Measurements from ENCODE around the gene FPR2.

Gene FPR2

GRCh38 chr19:51781999-51782398, 21.0 kb downstream of the FPR2 start:
- no peak for DNase-seq (ENCODE audit: low read depth in 2 of 2)

GRCh38 chr19:51783372-51783771, 22.4 kb downstream of the FPR2 start:
- DNase-seq (ENCODE audit: low read depth in 2 of 2): no peak

- no peak for DNase-seq (ENCODE audit: low read depth in 2 of 2)
Observed at GRCh38 chr19:51784109-51784785, 23.3 kb downstream of the FPR2 start.

DNA sequence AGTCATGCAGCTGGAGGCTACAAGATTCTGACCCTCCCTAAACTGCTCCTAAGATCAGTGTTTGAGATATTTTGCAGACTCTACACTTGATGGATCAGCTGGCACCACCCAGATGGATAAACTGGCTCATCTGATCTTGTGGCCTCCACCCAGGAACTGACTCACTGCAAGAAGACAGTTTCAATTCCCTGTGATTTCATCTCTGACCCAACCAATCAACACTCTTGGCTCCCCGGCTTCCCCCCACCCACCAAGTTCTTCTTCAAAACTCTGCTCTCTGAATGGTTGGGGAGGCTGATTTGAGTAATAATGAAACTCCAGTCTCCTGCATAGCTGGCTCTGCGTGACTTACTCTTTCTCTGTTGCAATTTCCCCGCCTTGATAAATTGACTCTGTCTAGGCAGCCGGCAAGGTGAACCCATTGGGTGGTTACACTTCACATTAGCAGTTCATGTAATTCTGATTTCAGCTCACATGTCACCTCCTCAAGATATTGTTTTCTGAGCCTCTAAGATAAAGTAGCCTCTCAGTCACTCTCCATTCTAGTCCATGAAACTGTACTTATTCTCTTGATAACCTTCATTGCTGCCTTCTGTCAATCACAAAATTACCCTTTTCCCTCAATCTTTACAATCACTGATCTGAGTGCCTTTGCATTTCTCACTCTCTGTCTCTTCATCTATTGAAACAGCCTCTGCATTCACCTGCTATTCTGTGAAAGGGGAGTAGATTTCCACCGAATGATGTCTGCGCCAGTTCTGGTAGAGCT, 24.1 kb downstream of the FPR2 start:
- DNase-seq (ENCODE audit: low read depth in 2 of 2): peak; percentile 33 to 34

DNA sequence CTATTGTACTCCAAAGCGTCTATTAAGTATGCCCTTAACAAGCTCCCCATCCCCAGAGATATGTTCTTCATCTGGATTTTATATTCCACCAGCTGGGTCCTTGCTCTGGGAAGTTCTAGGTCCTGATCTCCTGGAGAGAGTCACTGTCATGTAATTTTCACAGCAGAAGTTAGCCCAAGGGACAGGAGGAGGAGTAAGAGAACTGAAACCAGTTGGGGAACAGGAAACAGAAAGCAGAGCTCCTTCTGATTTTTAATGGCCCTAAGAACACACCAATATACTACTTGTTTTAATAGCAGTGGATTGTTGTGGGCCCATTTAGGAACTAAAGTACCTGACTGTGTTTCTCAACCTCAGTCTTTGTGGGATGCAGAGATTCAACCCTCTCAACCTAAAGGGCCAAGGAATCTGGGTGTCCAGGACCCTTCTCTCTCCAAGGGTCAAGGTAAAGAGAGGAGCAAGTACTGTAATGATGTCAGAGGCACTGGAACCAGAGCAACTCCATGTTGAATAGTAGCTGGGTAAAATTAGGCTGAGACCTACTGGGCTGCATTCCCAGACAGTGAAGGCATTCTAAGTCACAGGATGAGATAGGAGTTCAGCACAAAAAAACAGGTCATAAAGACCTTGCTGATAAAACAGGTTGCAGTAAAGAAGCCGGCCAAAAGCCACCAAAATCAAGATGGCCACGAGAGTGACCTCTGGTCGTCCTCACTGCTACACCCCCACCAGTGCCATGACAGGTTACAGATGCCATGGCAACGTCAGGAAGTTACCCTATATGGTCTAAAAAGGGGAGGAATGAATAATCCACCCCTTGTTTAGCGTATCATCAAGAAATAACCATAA, 25.9 kb downstream of the FPR2 start:
- DNase-seq (ENCODE audit: low read depth in 2 of 2): no peak

DNA sequence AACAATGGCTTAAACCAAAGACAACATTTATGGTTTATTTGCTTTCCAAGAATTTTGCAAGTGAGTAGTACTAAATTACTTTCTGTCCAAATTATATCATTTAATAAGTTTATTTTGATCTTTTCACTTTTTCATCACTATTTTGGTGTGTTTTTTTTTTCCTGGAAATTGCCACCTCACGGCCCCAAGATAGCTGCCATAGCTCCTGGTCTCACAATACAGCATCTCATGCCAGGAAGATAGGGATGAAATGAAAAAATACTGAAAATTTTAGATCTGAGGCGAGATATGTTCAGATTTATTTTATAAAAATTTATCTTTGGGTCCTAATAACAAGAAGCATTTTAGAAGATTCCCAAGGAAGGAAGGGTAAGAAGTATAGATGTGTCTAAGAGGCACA, 27.0 kb downstream of the FPR2 start:
- no peak for DNase-seq (ENCODE audit: low read depth in 2 of 2)

- DNase-seq (ENCODE audit: low read depth in 2 of 2): no peak
Observed at GRCh38 chr19:51789061-51789795, 28.2 kb downstream of the FPR2 start.

GRCh38 chr19:51792932-51793331, 32.0 kb downstream of the FPR2 start:
- DNase-seq (ENCODE audit: low read depth in 2 of 2): no peak

DNA sequence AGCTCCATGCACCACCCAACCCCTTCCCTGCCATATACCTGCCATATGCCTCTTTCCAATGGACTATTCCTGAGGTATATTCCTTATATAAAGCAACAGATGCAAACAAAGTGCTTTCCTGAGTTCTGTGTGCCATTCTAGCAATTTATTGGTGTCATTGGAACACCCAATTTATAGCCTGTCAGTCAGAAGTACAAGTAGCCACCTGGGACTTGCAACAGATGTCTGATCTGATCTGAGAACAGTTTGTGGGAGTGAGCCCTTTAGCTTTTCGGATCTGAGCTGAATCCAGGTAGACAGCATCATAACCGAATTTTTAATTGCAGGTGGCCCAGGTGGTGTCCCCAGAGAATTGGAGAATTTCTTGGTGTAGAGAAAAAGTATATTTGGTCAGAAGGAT, 33.0 kb downstream of the FPR2 start:
- DNase-seq (ENCODE audit: low read depth in 2 of 2): no peak

- no peak for DNase-seq (ENCODE audit: low read depth in 2 of 2)
Observed at GRCh38 chr19:51794885-51795490, 34.0 kb downstream of the FPR2 start, which contains the start of gene FPR3. FPR3 (plus strand) TSS chr19:51795157; CDS start chr19:51823749, 28,592 bp downstream.

DNA sequence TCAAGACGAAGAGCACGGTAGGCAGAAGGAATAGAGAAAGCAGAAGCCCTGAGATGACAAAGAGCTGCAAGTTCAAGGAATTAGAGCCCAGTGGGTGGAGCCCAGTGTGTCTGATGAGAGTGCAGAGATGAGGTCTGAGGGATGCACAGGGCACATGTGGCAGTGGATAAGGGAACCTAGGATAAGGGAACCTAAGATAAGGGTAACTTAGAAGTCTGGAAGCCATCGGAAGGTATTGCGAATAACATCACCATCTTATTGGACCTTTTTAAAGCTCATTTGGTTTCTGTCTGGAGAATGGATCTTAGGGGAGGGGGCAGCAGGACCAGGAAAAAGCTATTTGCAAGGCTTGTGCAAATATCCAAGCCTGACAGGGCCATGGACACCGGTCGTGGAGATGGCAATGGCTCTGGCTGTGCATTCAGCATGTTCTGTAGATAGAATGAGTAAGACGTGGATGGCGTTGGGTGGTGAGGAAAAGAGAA, 35.3 kb downstream of the FPR2 start:
- no peak for DNase-seq (ENCODE audit: low read depth in 2 of 2)

- DNase-seq (ENCODE audit: low read depth in 2 of 2): no peak
Observed at GRCh38 chr19:51797480-51797879, 36.5 kb downstream of the FPR2 start.

DNA sequence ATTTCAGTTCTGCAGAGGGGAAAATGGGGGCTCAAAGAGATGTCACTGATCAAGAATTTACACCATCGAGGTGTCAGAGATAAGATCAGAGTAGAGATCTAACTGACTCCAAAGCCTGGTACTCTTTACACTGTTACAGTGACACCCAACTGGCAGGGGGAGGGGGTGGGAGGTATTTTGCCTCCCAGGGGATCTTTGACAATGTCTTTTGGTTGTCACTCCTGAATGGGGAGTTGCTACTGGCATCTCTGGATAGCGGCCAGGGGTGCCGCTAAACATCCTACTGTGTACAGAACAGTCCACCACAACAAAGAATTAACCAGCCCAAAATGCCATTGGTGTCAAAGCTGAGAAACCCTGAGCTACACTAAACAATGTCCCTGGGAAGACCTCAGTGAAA, 37.1 kb downstream of the FPR2 start:
- DNase-seq (ENCODE audit: low read depth in 2 of 2): no peak

GRCh38 chr19:51799034-51799773, 38.2 kb downstream of the FPR2 start:
- DNase-seq (ENCODE audit: low read depth in 2 of 2): no peak

- no peak for DNase-seq (ENCODE audit: low read depth in 2 of 2)
Observed at GRCh38 chr19:51799774-51800472, 38.9 kb downstream of the FPR2 start.

GRCh38 chr19:51800473-51801244, 39.7 kb downstream of the FPR2 start:
- DNase-seq (ENCODE audit: low read depth in 2 of 2): no peak

GRCh38 chr19:51802775-51803174, 41.8 kb downstream of the FPR2 start:
- no peak for DNase-seq (ENCODE audit: low read depth in 2 of 2)

- DNase-seq (ENCODE audit: low read depth in 2 of 2): no peak
Observed at GRCh38 chr19:51803519-51803918, 42.5 kb downstream of the FPR2 start.

GRCh38 chr19:51803967-51804366, 43.0 kb downstream of the FPR2 start:
- no peak for DNase-seq (ENCODE audit: low read depth in 2 of 2)

Data from stimulated activated CD4-positive, alpha-beta T cell treated with anti-CD3 and anti-CD28 coated beads, Interleukin-12 subunit alpha, Interleukin-12 subunit beta, amount 100 ng/mL, for 24 hours (primary cell).